GM12878 (cell line): ENCODE data around the gene NKD2. TPM values are rescaled to one million over a fixed set of nuclear protein-coding genes. Genes with fewer than 3 reads are reported as not detected.

Experiments
- ATAC-seq: fragments of 200-7000 bp; cut with Tn5 transposase; 3 replicates; pipeline ENCODE4 v1.9.1; 2020; ENCODE audit warnings: mild to moderate bottlenecking, moderate library complexity
- BruUV-seq: library from RNA; stranded (reverse); fragments of 400-500 nt; replicated peaks from 2 replicates; lab custom pipeline; 2021; lab: Mats Ljungman, UMichigan
- CTCF ChIA-PET: fragments of 300-600 bp; sonication (Branson Sonifier 250); formaldehyde crosslinking; extraction: SDS; loops from one replicate; lab custom pipeline; 2021; ENCODE audit warnings: inconsistent platforms; lab: Yijun Ruan, JAX
- POLR2A ChIA-PET: fragments of 350-600 bp; formaldehyde crosslinking; extraction: SDS; loops from one replicate; lab custom pipeline; 2021; ENCODE audit warnings: inconsistent platforms; lab: Charles Lee
- RAD21 ChIA-PET: fragments of 300-600 bp; sonication (Branson Sonifier 250); formaldehyde crosslinking; loops from one replicate; lab custom pipeline; 2023; ENCODE audit warnings: antibody characterized with exemption; ENCODE audit not compliant: unreplicated experiment; lab: Charles Lee
- SMC1A ChIA-PET: fragments of 300-600 bp; sonication (Branson Sonifier 250); formaldehyde crosslinking; loops from one replicate; lab custom pipeline; 2023; ENCODE audit not compliant: unreplicated experiment, uncharacterized antibody; lab: Charles Lee
- DNase-seq: peaks from one replicate; pipeline ENCODE4 v3.0.0-alpha.2; 2011; ENCODE audit warnings: low read depth, low spot score
- FAIRE-seq: peaks from 3 replicates; lab custom pipeline; 2011; peaks lifted over from hg19 to GRCh38; lab: Jason Lieb, UNC
- H2AFZ ChIP-seq: 2 replicates; pipeline ENCODE4 v1.6.0; 2011; ENCODE audit warnings: low read depth, low read length, control low read depth; ENCODE audit not compliant: control insufficient read depth
- H3K27ac ChIP-seq: 2 replicates; pipeline ENCODE4 v1.5.1; 2011; ENCODE audit warnings: control low read depth; ENCODE audit not compliant: control insufficient read depth, insufficient read depth
- H3K27me3 ChIP-seq, 2 experiments: replicated peaks in 1 of 2; 2 replicates each; pipeline versions ENCODE4 v1.6.0 to v1.6.1; 2011; ENCODE audit warnings: low read length in 1 of 2; ENCODE audit not compliant: control insufficient read depth in 2 of 2, insufficient read depth in 2 of 2
- H3K36me3 ChIP-seq, 2 experiments: 2 replicates each; pipeline ENCODE4 v1.5.1; 2011; ENCODE audit warnings: low read length in 1 of 2; ENCODE audit not compliant: control insufficient read depth in 2 of 2, insufficient read depth in 2 of 2
- H3K4me1 ChIP-seq: 2 replicates; pipeline ENCODE4 v1.6.1; 2011; ENCODE audit warnings: mild to moderate bottlenecking, low read length, moderate library complexity, mixed read lengths; ENCODE audit not compliant: control insufficient read depth, insufficient read depth
- H3K4me2 ChIP-seq: 2 replicates; pipeline ENCODE4 v1.6.0; 2011; ENCODE audit warnings: control low read depth; ENCODE audit not compliant: control insufficient read depth, insufficient read depth
- H3K4me3 ChIP-seq: fragments of 200-600 bp; sonication (generic); 2 replicates; pipeline ENCODE4 v1.5.1; 2016
- H3K79me2 ChIP-seq: 2 replicates; pipeline ENCODE4 v1.6.0; 2011; ENCODE audit warnings: low read length; ENCODE audit not compliant: control insufficient read depth, insufficient read depth
- H3K9ac ChIP-seq: 2 replicates; pipeline ENCODE4 v1.8.0; 2011; ENCODE audit warnings: low read length, control low read depth, mixed read lengths; ENCODE audit not compliant: control insufficient read depth, insufficient read depth
- H3K9me3 ChIP-seq: replicated peaks from 3 replicates; pipeline ENCODE4 v1.5.1; 2011; ENCODE audit warnings: mild to moderate bottlenecking, low read length; ENCODE audit not compliant: control insufficient read depth, insufficient read depth
- H4K20me1 ChIP-seq: 2 replicates; pipeline ENCODE4 v1.6.0; 2011; ENCODE audit not compliant: control insufficient read depth, insufficient read depth
- BHLHE40 ChIP-seq, 2 experiments: fragments of 450-650 bp in 1 of 2; IDR thresholded peaks; 2 replicates each; pipeline ENCODE4 v1.6.1; 2011 to 2017; ENCODE audit warnings: low read depth in 2 of 2, borderline replicate concordance in 1 of 2, improper control_type of control experiment in 1 of 2, low read length in 1 of 2, mild to moderate bottlenecking in 1 of 2
- CBX5 ChIP-seq: sonication (generic); IDR thresholded peaks from 2 replicates; pipeline ENCODE4 v1.6.1; 2016; ENCODE audit warnings: low read depth, moderate library complexity, mild to moderate bottlenecking, inconsistent platforms
- FOXK2 ChIP-seq: fragments of 450-650 bp; IDR thresholded peaks from 2 replicates; pipeline ENCODE4 v1.6.1; 2017; ENCODE audit warnings: mild to moderate bottlenecking, moderate library complexity
- IKZF1 ChIP-seq: fragments of 450-650 bp; conservative IDR thresholded peaks from 2 replicates; pipeline ENCODE4 v1.6.1; 2017; ENCODE audit warnings: antibody characterized with exemption, mild to moderate bottlenecking
- MEF2B ChIP-seq: fragments of 450-650 bp; IDR thresholded peaks from 2 replicates; pipeline ENCODE4 v1.6.1; 2018; ENCODE audit warnings: mild to moderate bottlenecking, moderate library complexity; ENCODE audit not compliant: partially characterized antibody, poor library complexity, severe bottlenecking
- MTA3 ChIP-seq: IDR thresholded peaks from 2 replicates; pipeline ENCODE4 v1.6.1; 2012; ENCODE audit warnings: low read length, inconsistent platforms, borderline replicate concordance
- MXI1 ChIP-seq: fragments of 150-350 bp; IDR thresholded peaks from 2 replicates; pipeline ENCODE4 v1.6.1; 2011; ENCODE audit warnings: low read depth, mild to moderate bottlenecking, inconsistent platforms, low read length, improper control_type of control experiment
- NR2C1 ChIP-seq: fragments of 450-650 bp; IDR thresholded peaks from 2 replicates; pipeline ENCODE4 v1.6.1; 2017; ENCODE audit warnings: antibody characterized with exemption, mild to moderate bottlenecking, moderate library complexity
- PAX8 ChIP-seq: fragments of 450-650 bp; IDR thresholded peaks from 2 replicates; pipeline ENCODE4 v1.6.1; 2017; ENCODE audit warnings: mild to moderate bottlenecking, moderate library complexity
- PRDM15 ChIP-seq: fragments of 450-650 bp; formaldehyde crosslinking; IDR thresholded peaks from 2 replicates; pipeline ENCODE4 v1.4.0; 2020; ENCODE audit warnings: mild to moderate bottlenecking, moderate library complexity
- RCOR1 ChIP-seq: conservative IDR thresholded peaks from 2 replicates; pipeline ENCODE4 v1.6.1; 2012; ENCODE audit warnings: low read depth, low read length, improper control_type of control experiment
- SMC3 ChIP-seq: IDR thresholded peaks from 2 replicates; pipeline ENCODE4 v1.6.1; 2011; ENCODE audit warnings: low read length, improper control_type of control experiment, borderline replicate concordance
- USF1 ChIP-seq: IDR thresholded peaks from 2 replicates; pipeline ENCODE4 v1.6.1; 2011; ENCODE audit warnings: borderline replicate concordance, low read depth, mild to moderate bottlenecking, moderate library complexity, mixed read lengths, low read length; ENCODE audit not compliant: insufficient read depth; ENCODE audit errors: extremely low read length
- WGBS: methylation state at CpG from one replicate; pipeline ENCODE4 v1.1.6; 2016; ENCODE audit warnings: low lambda C conversion rate; ENCODE audit not compliant: insufficient replicate concordance, insufficient coverage; ENCODE audit errors: missing lambda C conversion rate; 5-methylcytosine and 5-hydroxymethylcytosine counted together
- in situ Hi-C: fragments of 300-500 bp; cut with MboI; formaldehyde crosslinking; loops from 9 replicates; pipeline ENCODE4 v1.14.3; 2018; ENCODE audit warnings: mixed read lengths
- intact Hi-C: fragments of 100-400 bp; cut with micrococcal nuclease; formaldehyde crosslinking; loops from one replicate; pipeline ENCODE4 v1.14.2; 2022; ENCODE audit not compliant: unreplicated experiment
- polyA plus RNA-seq, 11 experiments: library from polyadenylated mRNA; depleted of rRNA in 4 of 11; unstranded in 6 of 11; stranded (reverse) in 5 of 11; fragments of >200 nt; fragmentation: Nextera tagmentation in 4 of 11; fragmentation: Illumina TruSeq in 1 of 11; extraction: Ambion mirVana in 4 of 11; extraction: Trizol in 1 of 11; gene quantifications; 1 replicate in 1 of 11; 2 replicates in 10 of 11; pipeline versions ENCODE4 v1.2.1 to v1.2.3, GENCODE V29; 2011 to 2016; ENCODE audit warnings: inconsistent platforms in 2 of 11, missing spikeins in 2 of 11, low read depth in 1 of 11
- total RNA-seq, 4 experiments: library from RNA; depleted of rRNA in 3 of 4; stranded (reverse); fragments of >200 nt in 3 of 4; fragmentation: Illumina TruSeq in 1 of 4; extraction: Trizol in 1 of 4; gene quantifications; 2 replicates each; pipeline versions ENCODE4 v1.2.1 to v1.2.3, GENCODE V29; 2013 to 2021

Gene NKD2
- total and polyA plus RNA-seq, 10 of the 15 experiments (the other 5 are each of a cell fraction or from before 2014, with no cell fraction given): 0.20 to 0.83 (median 0.26) TPM; not detected in 7

GRCh38 chr5:1058083-1058945, 49.7 kb downstream of the NKD2 start (continued):
- TF ChIP-seq USF1: no peak
- no peak for TF ChIP-seq MEF2B
- no peak for TF ChIP-seq BHLHE40 (IDR thresholded peaks at IDR 0.05; ENCODE audit: borderline replicate concordance in 1 of 2, low read depth in 2 of 2, low read length in 1 of 2)
- TF ChIP-seq FOXK2: no peak
- no peak for TF ChIP-seq IKZF1

GRCh38 chr5:1058988-1059883, 50.6 kb downstream of the NKD2 start:
- RAD21 ChIA-PET: no interaction called here
- Histone ChIP-seq H3K4me2 (no peak overlapping the region), H3K4me3 (no peak overlapping the region), H2AFZ (no peak overlapping the region), H3K27ac (no peak overlapping the region), H3K27me3 (no peaks in the 10 kb centered on the region), H3K4me1 (no peaks in the 10 kb centered on the region), H3K9me3 (no peaks in the 10 kb centered on the region), H4K20me1 (no peaks in the 10 kb centered on the region), H3K36me3 (no peaks in the 10 kb centered on the region; a peak in 1 of 4 replicates), H3K9ac (no peak overlapping the region), H3K79me2 (no peaks in the 10 kb centered on the region)
- intact Hi-C loops (no loop called here), in situ Hi-C loops (no loop called here)
- SMC1A ChIA-PET: no interaction called here
- no peak for TF ChIP-seq MXI1
- no peak for TF ChIP-seq RCOR1
- TF ChIP-seq MTA3: no peak
- TF ChIP-seq NR2C1: no peak
- no peak for TF ChIP-seq PAX8
- no peak for TF ChIP-seq PRDM15 (CRISPR knock-in tag)
- no peak for TF ChIP-seq SMC3
- TF ChIP-seq CBX5: no peak
- 55% methylated on average over 29 of the region's 34 CpGs for WGBS
- FAIRE-seq: no peak
- DNase-seq: no peak
- BruUV-seq: no TSS peak
- CTCF ChIA-PET: no interaction called here
- POLR2A ChIA-PET: no interaction called here
- ATAC-seq: no peak
